Endothelial cell (in vitro differentiated cells): ENCODE measurements around the gene FAM25A. TPM values are rescaled to one million over a fixed set of nuclear protein-coding genes. Genes with fewer than 3 reads are reported as not detected.
"Not testable (repeated sequence)": the region's sequence is repeated elsewhere in the genome, so short reads cannot be mapped to it uniquely, and the experiment has no call there.

Experiments used
- DNase-seq: peaks from one replicate; pipeline ENCODE4 v3.0.0; 2021; ENCODE audit warnings: low spot score
- H3K27ac Mint-ChIP-seq: one replicate; pipeline ENCODE4 v1.8.0; 2021; ENCODE audit warnings: mixed read lengths, inconsistent platforms; ENCODE audit not compliant: unreplicated experiment
- H3K27me3 Mint-ChIP-seq: one replicate; pipeline ENCODE4 v1.8.0; 2021; ENCODE audit warnings: mild to moderate bottlenecking, moderate library complexity, mixed read lengths, inconsistent platforms; ENCODE audit not compliant: unreplicated experiment
- H3K36me3 Mint-ChIP-seq: one replicate; pipeline ENCODE4 v1.8.0; 2021; ENCODE audit warnings: mild to moderate bottlenecking, low read depth, mixed read lengths, inconsistent platforms; ENCODE audit not compliant: unreplicated experiment
- H3K4me1 Mint-ChIP-seq: one replicate; pipeline ENCODE4 v1.8.0; 2021; ENCODE audit warnings: mild to moderate bottlenecking, mixed read lengths, inconsistent platforms; ENCODE audit not compliant: unreplicated experiment
- H3K4me3 Mint-ChIP-seq: one replicate; pipeline ENCODE4 v1.8.0; 2021; ENCODE audit warnings: mild to moderate bottlenecking, mixed read lengths, inconsistent platforms; ENCODE audit not compliant: unreplicated experiment
- H3K9me3 Mint-ChIP-seq: one replicate; pipeline ENCODE4 v1.8.0; 2021; ENCODE audit warnings: mixed read lengths, inconsistent platforms; ENCODE audit not compliant: unreplicated experiment
- CTCF ChIP-seq: fragments of 200-600 bp; sonication (generic); IDR thresholded peaks from one replicate; pipeline ENCODE4 v1.5.0; 2021; ENCODE audit warnings: antibody characterized with exemption; ENCODE audit not compliant: unreplicated experiment
- total RNA-seq: library from RNA; stranded (reverse); fragmentation: NEBNext Ultra II Directional; extraction: Animal tissue kit (Norgen Biotek cat#: 25700); gene quantifications from one replicate; pipeline ENCODE4 v1.2.1, GENCODE V29; 2021; ENCODE audit not compliant: unreplicated experiment

Gene FAM25A
- total RNA-seq, 1 donor from 2014 or later: not detected

GRCh38 chr10:87030912-87031635, 11.0 kb downstream of the FAM25A start:
- no peaks in the 10 kb centered on the region for H3K4me1 Mint-ChIP-seq
- no peak overlapping the region for H3K4me3 Mint-ChIP-seq
- H3K27ac Mint-ChIP-seq: no peak overlapping the region
- peaks cover 10% of the 10 kb centered on the region for H3K36me3 Mint-ChIP-seq
- H3K9me3 Mint-ChIP-seq: no peaks in the 10 kb centered on the region
- no peak for TF ChIP-seq CTCF
- DNase-seq: no peak
- peaks cover 1% of the 10 kb centered on the region for H3K27me3 Mint-ChIP-seq

- H3K27ac Mint-ChIP-seq: no peak overlapping the region
- peaks cover 10% of the 10 kb centered on the region for H3K36me3 Mint-ChIP-seq
- peaks cover 1% of the 10 kb centered on the region for H3K27me3 Mint-ChIP-seq
- TF ChIP-seq CTCF: no peak
- DNase-seq: no peak
- no peaks in the 10 kb centered on the region for H3K9me3 Mint-ChIP-seq
- no peak overlapping the region for H3K4me3 Mint-ChIP-seq
- H3K4me1 Mint-ChIP-seq: peaks cover 3% of the 10 kb centered on the region
Observed at GRCh38 chr10:87036623-87037022, 16.5 kb downstream of the FAM25A start.

- H3K4me1 Mint-ChIP-seq: peaks cover 3% of the 10 kb centered on the region
- TF ChIP-seq CTCF: no peak
- no peak for DNase-seq
- no peaks in the 10 kb centered on the region for H3K27me3 Mint-ChIP-seq
- no peak overlapping the region for H3K4me3 Mint-ChIP-seq
- no peaks in the 10 kb centered on the region for H3K9me3 Mint-ChIP-seq
- peaks cover 10% of the 10 kb centered on the region for H3K36me3 Mint-ChIP-seq
- no peak overlapping the region for H3K27ac Mint-ChIP-seq
Observed at GRCh38 chr10:87038286-87038717, 18.2 kb downstream of the FAM25A start.

GRCh38 chr10:87038786-87039185, 18.7 kb downstream of the FAM25A start:
- TF ChIP-seq CTCF: no peak
- Mint-ChIP-seq H3K27ac (no peak overlapping the region), H3K27me3 (no peaks in the 10 kb centered on the region), H3K4me1 (peaks cover 3% of the 10 kb centered on the region), H3K36me3 (peaks cover 10% of the 10 kb centered on the region), H3K9me3 (no peaks in the 10 kb centered on the region), H3K4me3 (no peak overlapping the region)
- DNase-seq: no peak

- not testable (repeated sequence) for H3K27me3 Mint-ChIP-seq, H3K4me3 Mint-ChIP-seq, H3K36me3 Mint-ChIP-seq, H3K4me1 Mint-ChIP-seq, H3K9me3 Mint-ChIP-seq, DNase-seq, H3K27ac Mint-ChIP-seq
Observed at GRCh38 chr10:87043579-87043978, 23.5 kb downstream of the FAM25A start.
